Measurements from ENCODE around the gene ITPR2. TPM values are rescaled to one million over a fixed set of nuclear protein-coding genes. Genes with fewer than 3 reads are reported as not detected.
A peak's percentile ranks its signal among the peaks of the same experiment; 100 is the strongest.

ITPR2 gene
- total RNA-seq, 1 donor from 2014 or later, result 74.5 TPM

GRCh38 chr12:26705851-26706250 is 127.1 kb downstream of the ITPR2 start:
- ATAC-seq (ENCODE audit: low read depth) (no peak), DNase-seq (no peak)
- Mint-ChIP-seq H3K27ac (no peak overlapping the region), H3K4me1 (peaks cover 4% of the 10 kb centered on the region), H3K4me3 (no peak overlapping the region), H3K9me3 (peaks cover 3% of the 10 kb centered on the region), H3K36me3 (ENCODE audit: low read depth) (peaks cover 15% of the 10 kb centered on the region), H3K27me3 (no peaks in the 10 kb centered on the region)
- POLR2A ChIA-PET, result interaction anchor here (0.6 to 1.4 kb wide), 2 partner anchors 127 to 187 kb away, joined by 3 to 4 read pairs; partner anchors contain the start of gene ITPR2
- intact Hi-C loops (cut with micrococcal nuclease), result loop anchor here (10.0 kb wide), 1 partner anchor 179 kb away; no protein-coding TSS in a partner anchor
- TF ChIP-seq, protein P1, sequence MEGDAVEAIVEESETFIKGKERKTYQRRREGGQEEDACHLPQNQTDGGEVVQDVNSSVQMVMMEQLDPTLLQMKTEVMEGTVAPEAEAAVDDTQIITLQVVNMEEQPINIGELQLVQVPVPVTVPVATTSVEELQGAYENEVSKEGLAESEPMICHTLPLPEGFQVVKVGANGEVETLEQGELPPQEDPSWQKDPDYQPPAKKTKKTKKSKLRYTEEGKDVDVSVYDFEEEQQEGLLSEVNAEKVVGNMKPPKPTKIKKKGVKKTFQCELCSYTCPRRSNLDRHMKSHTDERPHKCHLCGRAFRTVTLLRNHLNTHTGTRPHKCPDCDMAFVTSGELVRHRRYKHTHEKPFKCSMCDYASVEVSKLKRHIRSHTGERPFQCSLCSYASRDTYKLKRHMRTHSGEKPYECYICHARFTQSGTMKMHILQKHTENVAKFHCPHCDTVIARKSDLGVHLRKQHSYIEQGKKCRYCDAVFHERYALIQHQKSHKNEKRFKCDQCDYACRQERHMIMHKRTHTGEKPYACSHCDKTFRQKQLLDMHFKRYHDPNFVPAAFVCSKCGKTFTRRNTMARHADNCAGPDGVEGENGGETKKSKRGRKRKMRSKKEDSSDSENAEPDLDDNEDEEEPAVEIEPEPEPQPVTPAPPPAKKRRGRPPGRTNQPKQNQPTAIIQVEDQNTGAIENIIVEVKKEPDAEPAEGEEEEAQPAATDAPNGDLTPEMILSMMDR (IDR thresholded peaks at IDR 0.05), result no peak
- CTCF ChIA-PET, result interaction anchor here (0.9 kb wide), 1 partner anchor 22 kb away, joined by 3 read pairs; no protein-coding TSS in a partner anchor

DNA sequence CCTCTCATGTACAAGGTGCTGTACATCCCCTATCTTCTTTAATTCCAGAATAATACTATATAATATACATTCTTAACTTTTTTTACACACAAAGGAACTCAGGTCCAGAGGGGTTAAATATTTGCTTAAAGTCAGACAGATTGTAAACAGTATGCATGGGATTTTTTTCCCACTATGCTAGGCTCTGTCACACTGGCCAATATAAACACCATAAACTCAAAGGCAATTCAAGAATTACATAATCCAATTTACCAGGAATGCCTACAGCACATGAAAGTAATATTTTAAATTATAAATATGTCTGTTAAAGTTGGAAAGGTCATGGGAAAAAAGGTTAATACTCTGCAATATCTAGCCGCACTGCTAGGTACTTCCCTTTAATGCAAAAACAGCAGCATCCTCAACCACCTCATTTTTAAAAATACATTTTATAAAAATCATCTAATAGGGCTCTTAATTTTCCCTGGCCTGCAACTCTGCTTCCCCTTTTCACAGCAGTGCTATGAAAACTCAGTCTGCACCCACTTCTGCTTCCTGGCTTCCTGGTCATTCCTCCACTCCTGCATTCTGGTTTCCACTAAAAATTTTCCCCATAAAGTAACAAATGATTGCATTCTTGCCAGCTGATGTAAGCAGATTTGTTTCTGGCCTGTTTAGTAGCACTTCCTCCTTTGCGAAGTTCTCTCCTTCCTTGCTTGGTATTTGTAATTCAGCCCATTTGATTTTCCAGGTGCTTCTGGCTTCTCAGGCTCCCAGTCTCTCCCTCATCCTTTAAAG is 128.1 kb downstream of the ITPR2 start:
- peak; percentile 7 for ATAC-seq (ENCODE audit: low read depth)
- CTCF ChIA-PET, result no interaction called here

DNA sequence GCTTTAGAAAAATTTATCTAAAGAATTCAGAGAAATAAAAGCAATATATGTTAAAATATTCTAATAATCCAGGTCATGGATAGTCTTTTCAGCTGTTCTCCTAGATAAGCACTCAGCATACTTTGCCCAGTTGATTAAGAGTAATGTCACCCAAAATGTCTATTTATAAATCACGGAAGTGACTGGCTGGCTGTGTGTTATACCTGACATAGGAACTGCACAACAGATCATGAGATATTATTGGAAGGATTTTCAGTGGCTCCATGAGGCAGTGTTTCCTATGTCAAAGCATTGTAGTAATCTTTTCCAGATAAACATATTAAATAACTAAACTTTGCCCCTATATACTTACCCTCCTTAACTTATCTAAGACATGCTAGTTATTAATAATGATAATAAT is 128.8 kb downstream of the ITPR2 start:
- H3K36me3 Mint-ChIP-seq (ENCODE audit: low read depth), result peaks cover 14% of the 10 kb centered on the region
- TF ChIP-seq, protein P1 (IDR thresholded peaks at IDR 0.05), result no peak
- H3K4me3 Mint-ChIP-seq, result no peak overlapping the region
- no peaks in the 10 kb centered on the region for H3K27me3 Mint-ChIP-seq
- intact Hi-C loops (cut with micrococcal nuclease), result loop anchor here (5.0 to 10.0 kb wide), 2 partner anchors 181 to 587 kb away; no protein-coding TSS in a partner anchor
- H3K4me1 Mint-ChIP-seq, result peaks cover 4% of the 10 kb centered on the region
- ChIA-PET CTCF (no interaction called here), POLR2A (no interaction called here)
- DNase-seq (no peak), ATAC-seq (ENCODE audit: low read depth) (no peak)
- peaks cover 3% of the 10 kb centered on the region for H3K9me3 Mint-ChIP-seq
- H3K27ac Mint-ChIP-seq, result peak overlapping the region; percentile 47

More for the DNA sequence above, 128.1 kb downstream of the ITPR2 start:
- H3K4me1 Mint-ChIP-seq, result peaks cover 4% of the 10 kb centered on the region
- DNase-seq, result no peak
- H3K9me3 Mint-ChIP-seq, result peaks cover 3% of the 10 kb centered on the region
- H3K36me3 Mint-ChIP-seq (ENCODE audit: low read depth), result peaks cover 14% of the 10 kb centered on the region
- intact Hi-C loops (cut with micrococcal nuclease), result loop anchor here (5.0 to 10.0 kb wide), 2 partner anchors 180 to 588 kb away; no protein-coding TSS in a partner anchor
- no peak overlapping the region for H3K4me3 Mint-ChIP-seq
- peak overlapping the region; percentile 47 for H3K27ac Mint-ChIP-seq
- no peaks in the 10 kb centered on the region for H3K27me3 Mint-ChIP-seq
- POLR2A ChIA-PET, result interaction anchor here (0.6 kb wide), 1 partner anchor 173 kb away, joined by 3 read pairs; no protein-coding TSS in a partner anchor
- TF ChIP-seq, protein P1 (IDR thresholded peaks at IDR 0.05), result no peak

DNA sequence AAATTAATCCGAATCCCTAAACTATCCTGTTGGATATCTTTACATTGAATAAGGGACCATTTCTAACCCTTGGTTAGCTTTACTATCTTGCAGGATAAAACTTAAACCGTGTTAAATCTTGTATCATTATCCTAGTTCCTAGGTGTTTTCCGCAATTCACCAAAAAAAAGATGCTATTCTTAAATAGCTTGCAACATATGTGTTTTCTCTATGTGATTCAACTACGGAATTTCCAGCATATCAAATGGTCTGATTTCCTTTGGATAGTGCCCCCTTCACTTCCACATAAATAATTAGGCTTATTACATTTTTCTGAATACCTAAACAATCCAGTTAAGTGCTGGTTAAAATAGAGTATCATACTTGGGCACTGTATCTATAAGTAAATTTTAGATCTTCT is 130.3 kb downstream of the ITPR2 start:
- H3K36me3 Mint-ChIP-seq (ENCODE audit: low read depth), result peaks cover 21% of the 10 kb centered on the region
- ATAC-seq (ENCODE audit: low read depth) (no peak), DNase-seq (no peak)
- intact Hi-C loops (cut with micrococcal nuclease), result loop anchor here (5.0 to 10.0 kb wide), 2 partner anchors 182 to 585 kb away; no protein-coding TSS in a partner anchor
- H3K4me1 Mint-ChIP-seq, result peaks cover 4% of the 10 kb centered on the region
- no peaks in the 10 kb centered on the region for H3K27me3 Mint-ChIP-seq
- no peaks in the 10 kb centered on the region for H3K9me3 Mint-ChIP-seq
- CTCF ChIA-PET, result interaction anchor here (1.8 to 1.9 kb wide), 2 partner anchors 9 to 587 kb away, joined by 4 to 7 read pairs; no protein-coding TSS in a partner anchor
- POLR2A ChIA-PET, result no interaction called here
- H3K27ac Mint-ChIP-seq, result no peak overlapping the region
- H3K4me3 Mint-ChIP-seq, result no peak overlapping the region
- TF ChIP-seq, protein P1 (IDR thresholded peaks at IDR 0.05), result no peak

Data from activated B cell treated with CpG ODN at 0.5 μM for 24 hours (primary cell).